A673 (cell line): Measurements from ENCODE around the gene NOX3.

ENCODE experiments used
- CTCF ChIP-seq: fragments of 300-800, 200-600 bp; sonication (generic); conservative IDR thresholded peaks from 2 replicates; pipeline ENCODE4 v1.5.1; 2017; ENCODE audit warnings: low read depth, mild to moderate bottlenecking, antibody characterized with exemption, low read length, moderate library complexity, mixed read lengths
- EZH2 ChIP-seq: fragments of 200-600 bp; sonication (generic); IDR thresholded peaks from 2 replicates; pipeline ENCODE4 v1.6.1; 2017; ENCODE audit warnings: borderline replicate concordance, low read depth, mild to moderate bottlenecking, mixed read lengths, antibody characterized with exemption, low read length; ENCODE audit not compliant: poor library complexity, severe bottlenecking

DNA sequence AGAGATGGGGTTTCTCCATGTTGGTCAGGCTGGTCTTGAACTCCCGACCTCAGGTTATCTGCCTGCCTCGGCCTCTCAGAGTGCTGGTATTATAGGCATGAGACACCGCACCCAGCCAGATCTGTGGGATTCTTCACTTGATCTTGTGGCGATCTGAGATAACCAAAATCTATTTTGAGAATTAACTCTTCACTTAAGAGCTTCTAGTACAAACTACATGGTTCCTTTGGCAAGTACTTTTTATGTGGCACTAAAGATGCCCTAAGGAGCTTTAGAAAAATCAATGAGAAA, 103.6 kb downstream of the NOX3 start:
- TF ChIP-seq CTCF (no peak), EZH2 (no peak)
